ENCODE measurements around the gene TBL1XR1.
"Not testable (repeated sequence)": the region's sequence is repeated elsewhere in the genome, so short reads cannot be mapped to it uniquely, and the experiment has no call there.

- TF ChIP-seq, protein P1, sequence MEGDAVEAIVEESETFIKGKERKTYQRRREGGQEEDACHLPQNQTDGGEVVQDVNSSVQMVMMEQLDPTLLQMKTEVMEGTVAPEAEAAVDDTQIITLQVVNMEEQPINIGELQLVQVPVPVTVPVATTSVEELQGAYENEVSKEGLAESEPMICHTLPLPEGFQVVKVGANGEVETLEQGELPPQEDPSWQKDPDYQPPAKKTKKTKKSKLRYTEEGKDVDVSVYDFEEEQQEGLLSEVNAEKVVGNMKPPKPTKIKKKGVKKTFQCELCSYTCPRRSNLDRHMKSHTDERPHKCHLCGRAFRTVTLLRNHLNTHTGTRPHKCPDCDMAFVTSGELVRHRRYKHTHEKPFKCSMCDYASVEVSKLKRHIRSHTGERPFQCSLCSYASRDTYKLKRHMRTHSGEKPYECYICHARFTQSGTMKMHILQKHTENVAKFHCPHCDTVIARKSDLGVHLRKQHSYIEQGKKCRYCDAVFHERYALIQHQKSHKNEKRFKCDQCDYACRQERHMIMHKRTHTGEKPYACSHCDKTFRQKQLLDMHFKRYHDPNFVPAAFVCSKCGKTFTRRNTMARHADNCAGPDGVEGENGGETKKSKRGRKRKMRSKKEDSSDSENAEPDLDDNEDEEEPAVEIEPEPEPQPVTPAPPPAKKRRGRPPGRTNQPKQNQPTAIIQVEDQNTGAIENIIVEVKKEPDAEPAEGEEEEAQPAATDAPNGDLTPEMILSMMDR (IDR thresholded peaks at IDR 0.05; ENCODE audit: extremely low read depth in 1 of 2, insufficient read depth in 1 of 2, low read depth in 1 of 2, low read length in 2 of 2), result not testable (repeated sequence)
- not testable (repeated sequence) for TF ChIP-seq POLR2AphosphoS5 (IDR thresholded peaks at IDR 0.05; ENCODE audit: insufficient read depth, low read depth, low read length); POLR2A (IDR thresholded peaks at IDR 0.05; ENCODE audit: low read depth, low read length)
- TF ChIP-seq, protein P2, sequence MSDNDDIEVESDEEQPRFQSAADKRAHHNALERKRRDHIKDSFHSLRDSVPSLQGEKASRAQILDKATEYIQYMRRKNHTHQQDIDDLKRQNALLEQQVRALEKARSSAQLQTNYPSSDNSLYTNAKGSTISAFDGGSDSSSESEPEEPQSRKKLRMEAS (IDR thresholded peaks at IDR 0.05; ENCODE audit: insufficient read depth, insufficient read length), result not testable (repeated sequence)
Measured at GRCh38 chr3:177203016-177203415, 5.7 kb upstream of the TBL1XR1 start.

All from endothelial cell of umbilical vein (primary cell).